NCI-H146 treated with DMSO at 0.1 percent for 48 hours (cell line): ENCODE results near the gene SLC35F5.
"Not testable (repeated sequence)": the region's sequence is repeated elsewhere in the genome, so short reads cannot be mapped to it uniquely, and the experiment has no call there.

Experiments used
- DNase-seq: peaks from one replicate; lab custom pipeline; 2025; ENCODE audit not compliant: unreplicated experiment; lab: John Stamatoyannopoulos, UW

The SLC35F5 gene, protein sequence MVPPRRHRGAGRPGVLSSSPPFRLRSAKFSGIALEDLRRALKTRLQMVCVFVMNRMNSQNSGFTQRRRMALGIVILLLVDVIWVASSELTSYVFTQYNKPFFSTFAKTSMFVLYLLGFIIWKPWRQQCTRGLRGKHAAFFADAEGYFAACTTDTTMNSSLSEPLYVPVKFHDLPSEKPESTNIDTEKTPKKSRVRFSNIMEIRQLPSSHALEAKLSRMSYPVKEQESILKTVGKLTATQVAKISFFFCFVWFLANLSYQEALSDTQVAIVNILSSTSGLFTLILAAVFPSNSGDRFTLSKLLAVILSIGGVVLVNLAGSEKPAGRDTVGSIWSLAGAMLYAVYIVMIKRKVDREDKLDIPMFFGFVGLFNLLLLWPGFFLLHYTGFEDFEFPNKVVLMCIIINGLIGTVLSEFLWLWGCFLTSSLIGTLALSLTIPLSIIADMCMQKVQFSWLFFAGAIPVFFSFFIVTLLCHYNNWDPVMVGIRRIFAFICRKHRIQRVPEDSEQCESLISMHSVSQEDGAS

DNA sequence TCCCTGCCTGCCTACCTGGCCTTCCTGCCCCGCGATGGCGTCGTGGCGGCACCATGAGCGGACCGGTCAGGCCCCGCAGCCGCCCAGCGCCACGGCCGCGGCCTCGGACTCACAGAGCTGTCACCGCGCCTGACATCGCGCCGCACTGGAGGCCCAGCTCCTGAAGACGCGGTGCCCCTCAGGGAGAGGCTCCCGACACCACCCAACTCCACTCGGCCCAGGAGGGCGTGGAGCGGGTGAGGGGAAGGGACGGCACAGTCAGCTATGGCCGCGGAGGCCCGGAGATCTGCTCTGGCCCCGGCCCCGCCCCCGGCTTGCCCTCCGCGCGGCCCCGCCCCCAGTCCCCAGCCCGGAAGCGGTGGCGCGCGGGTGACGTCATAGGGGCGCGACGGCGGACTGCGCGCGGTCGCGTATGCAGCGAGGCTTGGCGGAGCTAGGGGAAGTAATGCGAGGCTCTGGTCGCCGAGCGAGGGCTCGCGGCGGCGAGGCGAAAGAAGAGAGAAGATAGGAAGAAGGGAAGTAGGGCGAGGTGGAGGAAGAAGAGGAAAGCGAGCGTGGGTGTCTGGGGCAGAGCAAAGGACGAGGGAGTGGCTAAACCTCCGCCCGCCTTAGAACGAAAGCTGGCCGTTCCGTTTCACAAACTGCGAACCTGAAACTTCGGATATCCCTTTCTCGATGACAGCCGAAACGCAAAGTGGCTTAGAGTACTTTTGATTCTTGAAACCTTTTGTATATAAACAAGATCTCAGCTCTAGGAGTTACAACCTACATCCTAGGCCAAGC lies at the start of gene SLC35F5:
Gene SLC35F5 (minus strand): TSS at position 288 of the 783 bp plus-strand sequence. CDS start 233 bp downstream, at position 55.
- peak; percentile 91 for DNase-seq

- no peak for DNase-seq
These were observed 42.9 kb upstream of the SLC35F5 start for GRCh38 chr2:113799375-113799774.

DNA sequence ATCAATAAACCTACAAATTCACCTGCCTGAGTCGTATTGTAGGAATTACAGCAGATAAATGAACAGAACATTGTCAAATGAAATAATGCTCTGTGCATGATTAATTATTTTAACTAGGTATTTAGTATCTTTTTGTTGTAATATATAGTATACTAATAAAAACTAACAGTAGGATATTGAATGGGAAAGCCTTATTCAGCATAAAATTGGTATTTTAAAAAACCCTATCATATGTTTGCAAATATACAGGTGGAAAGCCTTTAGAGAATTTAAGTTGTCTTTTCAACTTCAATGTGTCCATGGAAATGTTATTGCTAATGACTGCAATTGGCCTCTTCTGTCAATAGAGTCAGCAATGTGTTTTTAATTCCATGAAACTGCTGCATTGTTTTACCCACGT lies 40.8 kb upstream of the SLC35F5 start:
- no peak for DNase-seq

DNA sequence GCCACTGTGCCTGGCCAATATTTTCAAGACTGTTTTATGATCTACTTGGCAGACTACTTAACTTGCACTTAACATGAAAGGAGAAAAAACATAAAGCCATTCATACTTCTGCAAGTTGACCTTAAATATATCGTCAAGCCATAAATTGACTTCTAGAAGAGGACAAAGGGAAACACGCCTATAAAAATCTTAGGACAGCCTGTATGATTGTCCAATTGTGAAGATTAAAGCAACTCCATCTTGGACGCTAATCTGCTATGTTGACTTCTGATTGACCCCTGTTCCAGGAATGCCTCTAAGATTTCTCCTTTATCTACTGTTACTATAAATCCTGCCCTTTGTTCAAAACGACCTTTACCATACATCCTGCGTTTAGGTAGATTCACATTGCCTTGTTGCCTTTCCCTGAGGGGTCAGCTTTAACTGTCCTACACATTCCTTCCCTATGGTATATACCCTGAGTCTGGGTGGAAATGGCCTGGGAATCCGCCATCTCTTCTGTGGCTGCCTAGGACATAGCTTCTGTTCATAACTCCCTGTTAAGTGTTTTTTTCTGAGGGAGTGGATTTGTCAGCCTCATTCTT lies 40.2 kb upstream of the SLC35F5 start:
- DNase-seq = no peak

DNA sequence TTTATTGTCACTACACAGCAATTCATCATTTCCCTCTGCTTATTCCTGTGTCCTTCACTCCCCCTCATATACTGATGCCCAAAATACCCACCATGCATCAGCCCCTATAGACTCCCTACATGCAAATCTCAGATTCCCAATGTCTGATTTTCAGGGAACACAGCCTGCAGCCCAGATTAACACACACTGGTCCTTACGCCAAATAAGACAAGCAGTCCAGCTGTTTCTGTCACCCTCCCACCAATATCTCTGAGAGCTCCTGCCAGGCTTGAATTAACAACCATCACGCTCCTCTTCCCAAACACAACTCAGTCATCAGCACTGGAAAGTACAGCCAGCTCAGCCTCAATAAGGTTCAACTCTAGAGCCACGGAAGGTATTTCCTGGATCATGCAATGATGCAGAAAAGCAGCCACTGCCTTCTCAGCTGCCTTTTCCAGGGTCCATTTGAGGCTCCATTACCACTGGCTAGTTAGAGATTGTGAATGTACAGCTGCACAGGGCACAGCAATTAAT lies 39.0 kb upstream of the SLC35F5 start:
- no peak for DNase-seq

- no peak for DNase-seq
These were observed 35.5 kb upstream of the SLC35F5 start for GRCh38 chr2:113791697-113792590.

- DNase-seq = no peak
These were observed 28.6 kb upstream of the SLC35F5 start for GRCh38 chr2:113784823-113785744.

GRCh38 chr2:113780472-113780871 lies 24.0 kb upstream of the SLC35F5 start:
- DNase-seq = no peak

DNA sequence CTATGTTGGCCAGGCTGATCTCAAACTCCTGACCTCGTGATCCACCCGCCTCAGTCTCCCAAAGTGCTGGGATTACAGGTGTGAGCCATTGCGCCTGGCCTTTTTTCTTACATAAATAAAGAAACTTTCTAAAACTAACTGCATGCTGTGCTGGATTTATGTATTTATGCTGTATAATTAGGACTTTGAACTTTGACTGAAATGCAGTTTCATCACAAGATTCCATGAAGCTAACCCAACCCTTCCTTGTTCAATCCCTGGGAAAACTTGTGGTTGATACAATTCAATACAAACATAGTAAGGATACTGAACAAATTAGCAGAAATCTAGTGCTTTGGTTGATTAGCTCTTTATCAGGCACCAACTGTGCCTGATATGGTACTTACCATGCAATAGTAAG lies 20.9 kb upstream of the SLC35F5 start:
- DNase-seq = no peak

- no peak for DNase-seq
These were observed 20.5 kb upstream of the SLC35F5 start for GRCh38 chr2:113776949-113777348.

- DNase-seq = not testable (repeated sequence)
These were observed 18.2 kb upstream of the SLC35F5 start for GRCh38 chr2:113774616-113775015.

GRCh38 chr2:113770929-113771328 lies 14.5 kb upstream of the SLC35F5 start:
- no peak for DNase-seq

DNA sequence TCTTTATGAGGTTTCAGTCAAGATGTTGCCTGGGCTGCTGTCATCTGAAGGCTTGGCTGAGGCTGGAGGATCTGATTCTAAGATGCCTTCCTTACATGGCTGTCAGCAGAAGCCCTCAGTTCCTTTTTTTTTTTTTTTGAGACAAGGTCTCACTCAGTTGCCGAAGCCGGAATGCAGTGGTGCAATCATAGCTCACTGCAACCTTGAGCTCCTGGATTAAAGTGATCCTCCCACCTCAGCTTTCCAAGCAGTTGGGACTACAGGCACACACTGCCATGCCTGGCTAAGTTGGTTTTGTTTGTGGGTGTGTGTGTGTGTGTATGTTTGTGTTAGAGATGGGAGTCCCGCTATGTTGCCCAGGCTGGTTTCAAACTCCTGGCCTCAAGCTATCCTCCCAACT lies 13.1 kb upstream of the SLC35F5 start:
- no peak for DNase-seq

GRCh38 chr2:113768770-113769169 lies 12.3 kb upstream of the SLC35F5 start:
- DNase-seq = no peak

DNA sequence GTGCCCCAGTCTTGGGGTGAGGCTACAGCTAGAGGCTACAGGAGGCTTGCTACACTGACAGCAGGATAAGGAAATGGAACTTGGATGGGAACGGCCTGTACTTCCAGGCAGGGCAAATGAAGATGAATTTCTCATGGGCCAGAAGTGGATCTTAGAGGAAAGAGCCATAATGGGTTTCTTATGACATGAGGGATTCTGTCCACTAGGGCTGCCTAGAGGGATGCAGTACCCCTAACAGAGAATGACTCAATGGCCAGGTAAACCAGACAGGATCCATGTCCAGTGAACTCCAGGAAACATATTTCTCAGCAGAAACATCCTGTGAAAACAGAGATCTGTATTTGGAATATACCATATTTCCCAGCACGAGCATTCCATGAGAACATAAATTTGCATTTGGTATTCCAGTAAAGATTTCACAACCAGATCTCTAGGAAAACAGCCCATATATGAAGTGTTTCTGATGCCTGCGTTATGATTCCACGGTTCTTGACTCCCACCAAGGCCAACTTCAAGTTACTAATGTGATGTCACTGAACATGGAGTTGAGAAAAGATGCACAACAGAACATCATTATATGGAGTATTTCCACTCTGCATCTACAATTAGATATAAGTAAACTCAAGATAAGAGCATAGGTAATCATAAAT lies 11.5 kb upstream of the SLC35F5 start:
- no peak for DNase-seq

DNA sequence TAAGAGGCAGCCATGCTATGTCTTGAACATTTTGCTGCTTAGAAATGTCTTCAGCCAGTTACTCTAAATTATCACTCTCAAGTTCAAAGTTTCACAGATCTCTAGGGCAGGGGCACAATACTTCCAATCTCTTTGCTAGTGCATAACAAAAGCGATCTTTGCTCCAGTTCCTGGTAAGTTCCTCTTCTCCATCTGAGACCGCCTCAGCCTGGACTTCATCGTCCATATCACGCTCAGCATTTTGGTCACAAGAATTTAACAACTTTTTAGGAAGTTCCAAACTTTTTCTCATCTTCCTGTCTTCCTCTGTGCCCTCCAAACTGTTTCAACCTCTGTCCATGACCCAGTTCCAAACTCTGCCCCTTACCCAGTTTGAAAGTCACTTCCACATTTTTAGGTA lies 8.8 kb upstream of the SLC35F5 start:
- no peak for DNase-seq

GRCh38 chr2:113762377-113763118 lies 6.1 kb upstream of the SLC35F5 start:
- DNase-seq = no peak

- no peak for DNase-seq
These were observed 4.0 kb upstream of the SLC35F5 start for GRCh38 chr2:113760400-113760799.
